Epithelial cell of proximal tubule (primary cell): ENCODE measurements around the gene ZNF143. TPM values are rescaled to one million over a fixed set of nuclear protein-coding genes. Genes with fewer than 3 reads are reported as not detected.
"Not testable (repeated sequence)": the region's sequence is repeated elsewhere in the genome, so short reads cannot be mapped to it uniquely, and the experiment has no call there.

Experiments used
- DNase-seq: peaks from one replicate; pipeline ENCODE4 v3.0.0-alpha.2; 2011; ENCODE audit warnings: low read depth
- H3K4me3 ChIP-seq: 2 replicates; pipeline ENCODE4 v1.5.1; 2011; ENCODE audit warnings: low read depth, mild to moderate bottlenecking, low read length
- total RNA-seq: library from RNA; depleted of rRNA; stranded (reverse); fragments of >200 nt; gene quantifications from 2 replicates; pipeline ENCODE4 v1.2.3, GENCODE V29; 2015
- TF ChIP-seq, protein P1 (sequence below): conservative IDR thresholded peaks from 2 replicates; pipeline ENCODE4 v1.5.1; 2012; ENCODE audit warnings: low read depth, mild to moderate bottlenecking, low read length

ZNF143 gene
- total RNA-seq, 1 donor from 2014 or later = 17.8 TPM

DNA sequence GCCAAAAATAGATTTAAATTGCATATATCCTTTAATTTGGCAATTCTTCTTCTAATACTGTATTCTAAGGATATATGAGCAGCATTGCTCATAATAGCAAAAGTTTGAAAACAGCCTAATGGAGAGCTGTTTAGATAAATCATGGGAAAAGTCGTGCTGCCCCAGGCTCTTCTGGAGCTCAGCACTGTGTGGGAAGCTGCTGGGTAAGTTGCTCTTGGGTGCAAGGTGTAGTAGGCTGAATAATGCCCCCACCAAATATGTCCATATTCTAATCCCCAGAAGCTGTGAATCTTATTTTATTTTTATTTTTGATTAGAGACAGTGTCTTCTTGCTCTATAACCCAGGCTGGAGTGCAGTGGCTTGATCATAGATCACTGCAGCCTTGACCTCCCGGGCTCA is 77.7 kb downstream of the ZNF143 start:
- TF ChIP-seq, protein P1, sequence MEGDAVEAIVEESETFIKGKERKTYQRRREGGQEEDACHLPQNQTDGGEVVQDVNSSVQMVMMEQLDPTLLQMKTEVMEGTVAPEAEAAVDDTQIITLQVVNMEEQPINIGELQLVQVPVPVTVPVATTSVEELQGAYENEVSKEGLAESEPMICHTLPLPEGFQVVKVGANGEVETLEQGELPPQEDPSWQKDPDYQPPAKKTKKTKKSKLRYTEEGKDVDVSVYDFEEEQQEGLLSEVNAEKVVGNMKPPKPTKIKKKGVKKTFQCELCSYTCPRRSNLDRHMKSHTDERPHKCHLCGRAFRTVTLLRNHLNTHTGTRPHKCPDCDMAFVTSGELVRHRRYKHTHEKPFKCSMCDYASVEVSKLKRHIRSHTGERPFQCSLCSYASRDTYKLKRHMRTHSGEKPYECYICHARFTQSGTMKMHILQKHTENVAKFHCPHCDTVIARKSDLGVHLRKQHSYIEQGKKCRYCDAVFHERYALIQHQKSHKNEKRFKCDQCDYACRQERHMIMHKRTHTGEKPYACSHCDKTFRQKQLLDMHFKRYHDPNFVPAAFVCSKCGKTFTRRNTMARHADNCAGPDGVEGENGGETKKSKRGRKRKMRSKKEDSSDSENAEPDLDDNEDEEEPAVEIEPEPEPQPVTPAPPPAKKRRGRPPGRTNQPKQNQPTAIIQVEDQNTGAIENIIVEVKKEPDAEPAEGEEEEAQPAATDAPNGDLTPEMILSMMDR = no peak

DNA sequence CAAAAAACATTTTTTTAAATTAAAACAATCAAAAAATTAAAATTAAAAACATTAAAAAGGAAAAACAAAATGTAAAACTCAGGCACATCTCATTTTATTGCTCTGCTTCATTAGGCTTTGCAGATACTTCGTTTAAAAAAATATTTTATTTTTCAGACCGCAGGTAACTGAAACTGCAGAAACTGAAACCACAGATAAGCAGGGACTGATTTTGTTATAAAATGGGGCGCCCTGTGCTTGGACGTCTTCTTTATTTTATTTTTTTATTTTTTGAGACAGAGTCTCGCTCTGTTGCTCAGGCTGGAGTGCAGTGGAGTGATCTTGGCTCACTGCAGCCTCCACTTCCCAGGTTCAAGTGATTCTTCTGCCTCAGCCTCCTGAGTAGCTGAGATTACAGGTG is 88.4 kb downstream of the ZNF143 start:
- DNase-seq, H3K4me3 ChIP-seq: not testable (repeated sequence)

More for the DNA sequence above, 77.7 kb downstream of the ZNF143 start:
- no peak overlapping the region for H3K4me3 ChIP-seq
- DNase-seq = no peak

DNA sequence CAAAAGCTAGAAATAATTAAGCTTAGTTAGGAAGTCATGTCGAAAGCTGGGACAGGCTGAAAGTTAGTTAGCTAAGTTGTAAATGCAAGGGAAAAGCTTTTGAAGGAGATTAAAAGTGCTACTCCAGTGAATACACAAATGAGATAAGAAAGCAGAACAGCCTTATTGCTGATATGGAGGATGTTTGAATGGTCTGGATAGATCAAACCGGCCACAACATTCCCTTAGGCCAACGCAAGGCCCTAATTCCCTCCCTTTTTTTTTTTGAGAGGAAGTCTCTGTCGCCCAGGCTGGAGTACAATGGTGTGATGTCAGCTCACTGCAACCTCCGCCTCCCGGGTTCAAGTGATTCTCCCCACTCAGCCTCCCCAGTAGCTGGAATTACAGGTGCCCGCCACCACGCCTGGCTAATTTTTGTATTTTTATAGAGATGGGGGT is 89.4 kb downstream of the ZNF143 start:
- H3K4me3 ChIP-seq = no peak overlapping the region
- DNase-seq = no peak
- TF ChIP-seq, protein P1 = no peak

DNA sequence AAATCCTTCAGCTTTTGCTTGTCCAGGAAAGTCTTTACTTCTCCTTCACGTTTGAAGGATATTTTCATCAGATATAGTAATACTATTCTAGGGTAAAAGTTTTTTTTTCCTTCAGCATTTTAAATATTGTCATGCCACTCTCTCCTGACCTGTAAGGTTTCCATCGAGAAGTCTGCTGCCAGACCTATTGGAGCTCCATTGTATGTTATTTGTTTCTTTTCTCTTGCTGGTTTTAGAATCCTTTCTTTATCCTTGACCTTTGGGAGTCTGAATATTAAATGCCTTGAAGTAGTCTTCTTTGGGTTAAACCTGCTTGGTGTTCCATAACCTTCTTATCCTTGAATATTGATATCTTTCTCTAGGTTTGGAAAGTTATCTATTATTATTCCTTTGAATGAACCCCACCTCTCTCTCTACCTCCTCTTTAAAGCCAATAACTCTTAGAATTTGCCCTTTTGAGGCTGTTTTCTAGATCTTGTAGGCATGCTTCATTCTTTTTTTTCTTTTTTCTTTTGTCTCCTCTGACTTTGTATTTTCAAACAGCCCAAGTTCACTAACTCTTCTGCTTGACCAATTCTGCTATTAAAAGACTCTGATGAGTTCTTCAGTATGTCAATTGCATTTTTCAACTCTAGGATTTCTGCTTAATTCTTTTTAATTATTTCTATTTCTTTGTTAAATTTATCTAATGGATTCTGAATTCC is 100.6 kb downstream of the ZNF143 start:
- no peak overlapping the region for H3K4me3 ChIP-seq
- TF ChIP-seq, protein P1 = no peak
- DNase-seq = no peak

DNA sequence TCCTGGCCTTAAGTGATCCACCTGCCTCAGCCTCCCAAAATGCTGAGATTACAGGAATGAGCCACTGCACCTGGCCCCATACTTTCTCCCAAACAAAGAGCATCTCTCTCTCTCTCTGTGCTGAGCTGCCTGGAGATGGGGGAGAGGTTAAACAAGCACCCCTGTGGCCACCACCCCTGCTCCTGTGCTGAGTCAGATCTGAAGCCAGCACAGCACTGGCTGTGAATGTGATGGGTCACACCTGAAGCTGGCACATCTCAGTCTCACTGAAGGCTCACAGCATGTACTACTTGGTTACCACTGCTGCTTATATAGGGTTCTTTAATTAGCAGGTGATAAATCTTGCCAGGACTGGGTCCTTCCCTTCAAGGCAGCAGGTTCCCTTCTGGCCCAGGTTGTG is 101.9 kb downstream of the ZNF143 start:
- TF ChIP-seq, protein P1 = no peak
- no peak overlapping the region for H3K4me3 ChIP-seq
- no peak for DNase-seq

DNA sequence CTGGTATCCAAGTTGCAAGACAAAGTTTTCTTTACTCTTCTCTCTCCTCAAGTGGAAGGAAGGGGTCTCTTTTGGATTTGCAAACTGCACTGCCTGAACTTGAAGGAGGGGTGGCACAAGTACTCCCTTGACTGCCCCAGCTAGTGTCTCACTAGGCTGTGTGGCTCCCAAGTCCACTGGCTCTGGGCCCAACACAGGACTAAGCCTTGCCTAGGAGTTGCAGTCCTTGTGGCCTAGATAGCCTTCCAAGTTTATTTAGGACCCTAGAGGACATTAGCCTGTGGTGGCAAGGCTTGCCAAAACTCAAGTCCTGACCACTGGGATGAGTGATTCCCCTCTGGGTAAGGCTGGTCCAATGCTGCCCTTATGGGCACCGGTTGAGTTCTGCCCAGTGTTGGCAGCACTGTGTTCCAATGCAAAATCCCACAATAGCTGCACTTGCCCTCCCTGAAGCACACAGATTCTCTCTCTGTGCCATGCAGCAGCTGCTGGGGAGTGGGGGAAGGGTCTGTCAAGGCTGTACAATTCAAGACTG is 102.5 kb downstream of the ZNF143 start:
- TF ChIP-seq, protein P1 = no peak
- H3K4me3 ChIP-seq = no peak overlapping the region
- no peak for DNase-seq

DNA sequence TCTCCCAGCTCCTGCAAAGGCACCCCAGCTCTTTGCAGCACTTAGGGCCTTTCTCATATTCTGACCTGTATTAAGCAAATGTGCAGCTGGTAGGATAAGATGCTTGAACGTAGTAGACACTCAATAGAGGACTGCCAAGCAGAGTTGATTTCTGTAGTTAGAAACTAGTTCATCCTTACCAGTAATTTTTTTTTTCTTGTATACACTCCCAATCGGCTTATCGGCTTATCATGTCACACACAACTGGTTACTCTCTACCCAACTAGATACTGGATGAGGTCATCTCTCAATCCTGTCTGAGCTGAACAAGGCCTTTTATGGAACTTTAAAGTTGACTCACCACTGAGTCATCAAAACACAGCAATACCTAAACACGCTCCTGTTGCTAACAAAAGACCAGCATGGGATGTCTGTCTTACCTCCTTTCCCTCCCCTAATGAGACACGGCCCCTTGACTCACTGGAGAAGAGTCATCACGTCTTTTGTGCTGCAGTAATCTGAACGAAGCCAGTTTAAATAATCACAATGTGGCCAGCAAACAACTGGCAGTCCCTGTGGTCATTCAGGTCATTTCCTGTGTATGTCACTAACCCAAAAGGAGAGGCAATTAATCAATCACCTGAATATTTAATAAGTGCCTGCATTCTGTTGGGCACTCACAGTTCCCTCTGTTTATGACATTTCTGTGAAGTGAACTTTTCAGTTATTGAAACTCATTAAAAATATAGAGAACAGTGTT is 105.2 kb downstream of the ZNF143 start:
- DNase-seq = peak; percentile 100
- H3K4me3 ChIP-seq = no peak overlapping the region
- TF ChIP-seq, protein P1 = no peak
